ENCODE data around the gene STXBP1. TPM values are rescaled to one million over a fixed set of nuclear protein-coding genes. Genes with fewer than 3 reads are reported as not detected.

The STXBP1 gene
- total RNA-seq (2.7 TPM), polyA plus RNA-seq (10.2 TPM)
- long read RNA-seq, donor 1: 0 reads
- long read RNA-seq, donor 2: 0 reads
- long read RNA-seq, donor 3, transcript STXBP1-212 (1 exons, 2,582 nt): major isoform, 7 of 7 reads
- long read RNA-seq, donor 3, partial matches to known transcripts: 0 of 7 reads
- long read RNA-seq, donor 3, other reads (novel, unspliced or antisense): 0 of 7 reads
- long read RNA-seq, donor 4, transcript STXBP1-212 (1 exons, 2,582 nt): major isoform, 9 of 10 reads
- long read RNA-seq, donor 4, partial matches to known transcripts: 0 of 10 reads
- long read RNA-seq, donor 4, other reads (novel, unspliced or antisense): 0 of 10 reads
- long read RNA-seq, donor 5, transcript STXBP1-212 (1 exons, 2,582 nt): major isoform, 12 of 15 reads
- long read RNA-seq, donor 5, partial matches to known transcripts: 0 of 15 reads
- long read RNA-seq, donor 5, other reads (novel, unspliced or antisense): 0 of 15 reads
- long read RNA-seq, donor 6, partial matches to known transcripts: 0 of 5 reads
- long read RNA-seq, donor 6, other reads (novel, unspliced or antisense): 0 of 5 reads
- long read RNA-seq, donor 7, transcript STXBP1-212 (1 exons, 2,582 nt): major isoform, 7 of 8 reads
- long read RNA-seq, donor 7, partial matches to known transcripts: 0 of 8 reads
- long read RNA-seq, donor 7, other reads (novel, unspliced or antisense): 0 of 8 reads
- long read RNA-seq, donor 8, partial matches to known transcripts: 0 of 4 reads
- long read RNA-seq, donor 8, other reads (novel, unspliced or antisense): 0 of 4 reads
- long read RNA-seq, donor 9, partial matches to known transcripts: 0 of 1 reads
- long read RNA-seq, donor 9, other reads (novel, unspliced or antisense): 0 of 1 reads
- long read RNA-seq, donor 10, partial matches to known transcripts: 0 of 4 reads
- long read RNA-seq, donor 10, other reads (novel, unspliced or antisense): 0 of 4 reads

DNA sequence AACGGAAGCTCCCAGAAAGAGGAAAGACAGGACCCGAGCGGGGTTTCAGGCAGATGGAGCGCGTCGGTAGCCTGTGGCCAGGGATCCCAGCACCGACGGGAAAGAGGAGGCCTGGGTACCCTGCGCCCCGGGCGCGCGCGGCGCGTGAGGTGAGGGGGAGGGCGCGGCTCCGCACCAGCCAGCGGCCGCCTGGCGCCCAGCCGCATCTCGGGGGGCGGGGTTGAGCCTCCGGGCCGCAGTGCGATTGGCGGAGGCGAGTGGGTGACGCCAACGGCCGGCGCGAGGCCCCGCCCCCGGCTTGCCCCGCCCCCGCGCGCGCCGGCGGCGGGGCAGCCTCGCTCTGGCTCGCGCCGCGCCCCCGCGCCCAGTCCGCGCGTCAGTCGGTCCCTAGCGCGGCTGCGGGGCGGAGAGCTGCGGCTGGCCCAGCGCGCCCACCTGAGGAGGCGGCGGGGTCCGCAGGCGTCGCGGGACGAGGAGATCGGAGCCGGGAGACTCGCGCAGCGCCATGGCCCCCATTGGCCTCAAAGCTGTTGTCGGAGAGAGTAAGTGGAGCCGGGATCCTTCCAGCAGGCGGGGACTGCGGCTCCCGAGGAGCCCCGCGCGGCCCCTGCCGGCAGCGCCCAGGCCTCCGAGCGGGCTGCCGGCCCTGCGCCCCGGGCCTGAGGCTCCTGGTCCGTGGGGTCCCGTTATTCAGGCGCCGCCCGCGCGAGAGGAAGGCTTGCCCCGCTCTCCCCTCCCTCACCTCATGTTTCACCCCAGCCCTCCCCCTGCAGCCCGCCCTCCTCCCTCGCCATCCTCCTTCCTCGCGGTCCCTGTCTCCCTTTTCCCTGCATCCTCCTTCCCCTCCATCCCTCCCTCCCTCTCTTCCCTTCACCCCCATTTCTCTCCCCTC lies at the start of gene STXBP1:
Gene STXBP1 (plus strand): TSS at position 379 of the 892 bp plus-strand sequence. CDS start 127 bp downstream, at position 506.
- Histone ChIP-seq H3K4me3 (ENCODE audit: low read length in 2 of 2) (peak within 1 kb of the TSS; percentile 58 to 74), H3K36me3 (ENCODE audit: control insufficient read depth in 2 of 2, insufficient read depth in 2 of 2, low read length in 1 of 2) (no peaks in the 10 kb centered on the region), H3K27ac (ENCODE audit: low read depth in 1 of 2, low read length in 1 of 2) (peak within 1 kb of the TSS in 1 of 2 donors; percentile 25), H3K4me1 (ENCODE audit: control insufficient read depth in 2 of 2, insufficient read depth in 2 of 2, low read length in 2 of 2) (peaks cover 19 to 42% of the 10 kb centered on the region in 2 donors), H3K27me3 (ENCODE audit: control insufficient read depth in 2 of 2, insufficient read depth in 1 of 2, low read length in 1 of 2) (peaks cover 22 to 62% of the 10 kb centered on the region in 2 donors), H3K9me3 (ENCODE audit: control insufficient read depth in 2 of 2, insufficient read depth in 1 of 2, low read length in 1 of 2) (no peaks in the 10 kb centered on the region)
- DNase-seq (ENCODE audit: low read depth in 6 of 9, low spot score in 9 of 9): peak in 8 of 9 donors; percentile 64 to 91 (median 80)
- WGBS: under 1% methylated on average over 102 of the region's 102 CpGs

DNA sequence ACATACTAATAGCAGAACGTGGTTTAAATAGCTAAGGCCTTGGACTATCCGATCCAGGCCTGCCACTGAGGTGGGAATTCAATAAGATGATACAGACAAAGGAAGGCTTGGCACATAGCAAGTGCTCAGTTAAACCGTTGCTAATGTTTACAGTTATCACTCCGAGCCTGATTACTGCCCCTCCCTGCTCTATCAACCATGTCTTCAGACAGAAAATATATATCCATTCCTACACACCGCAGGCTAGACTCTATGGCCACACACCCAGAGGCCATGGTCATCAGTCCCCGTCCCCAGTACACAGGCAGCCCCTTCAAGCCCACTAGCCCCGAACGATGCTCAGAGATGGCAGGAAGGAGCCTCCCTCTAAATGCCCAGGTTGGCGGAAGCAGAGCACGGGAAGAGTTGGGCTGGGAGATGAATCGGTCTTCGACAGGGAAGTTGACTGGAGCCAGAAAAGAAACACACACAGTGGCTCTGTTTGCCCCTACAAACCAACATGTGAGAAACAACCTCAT lies 49.7 kb upstream of the STXBP1 start:
- 94% methylated on average over 12 of the region's 12 CpGs for WGBS
- H3K9me3 ChIP-seq (ENCODE audit: control insufficient read depth in 2 of 2, insufficient read depth in 1 of 2, low read length in 1 of 2): no peaks in the 10 kb centered on the region

DNA sequence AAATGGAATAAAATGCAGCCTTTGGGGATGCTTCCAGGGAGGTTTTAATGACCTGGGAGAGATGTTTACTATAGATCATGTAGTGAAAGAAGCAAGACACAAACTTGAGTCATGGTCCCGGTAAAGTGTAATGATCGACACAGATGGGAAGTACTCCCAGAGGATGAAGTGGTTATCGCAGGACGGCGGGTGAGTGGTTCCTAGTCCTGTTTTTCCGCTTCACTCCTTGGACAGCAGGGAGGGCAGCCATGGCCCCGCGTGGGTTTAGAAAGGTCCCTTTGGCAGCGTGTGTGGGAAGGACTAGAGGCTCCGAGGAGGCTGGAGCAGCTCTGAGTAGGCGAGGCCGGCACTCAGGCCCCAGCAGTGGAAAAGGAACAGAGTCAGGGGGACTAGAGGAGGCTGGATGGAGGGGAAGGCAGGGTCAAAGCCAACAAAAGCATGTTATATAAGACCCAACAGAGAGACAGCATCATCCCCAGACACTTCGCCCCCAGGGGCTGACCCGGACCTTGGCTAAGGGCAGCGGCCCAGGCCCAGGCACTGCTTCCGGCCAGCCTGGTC lies 49.2 kb upstream of the STXBP1 start:
- Histone ChIP-seq H3K9me3 (ENCODE audit: control insufficient read depth in 2 of 2, insufficient read depth in 1 of 2, low read length in 1 of 2) (no peaks in the 10 kb centered on the region), H3K27me3 (ENCODE audit: control insufficient read depth in 2 of 2, insufficient read depth in 1 of 2, low read length in 1 of 2) (peaks cover 0 to 12% of the 10 kb centered on the region in 2 donors), H3K27ac (ENCODE audit: low read depth in 1 of 2, low read length in 1 of 2) (no peak overlapping the region), H3K4me3 (ENCODE audit: low read length in 2 of 2) (no peak overlapping the region), H3K4me1 (ENCODE audit: control insufficient read depth in 2 of 2, insufficient read depth in 2 of 2, low read length in 2 of 2) (peaks cover 2 to 29% of the 10 kb centered on the region in 2 donors), H3K36me3 (ENCODE audit: control insufficient read depth in 2 of 2, insufficient read depth in 2 of 2, low read length in 1 of 2) (no peaks in the 10 kb centered on the region)
- 97% methylated on average over 16 of the region's 16 CpGs for whole genome bisulfite sequencing
- no peak for DNase-seq (ENCODE audit: low read depth in 6 of 9, low spot score in 9 of 9)

More for the DNA sequence above, 49.7 kb upstream of the STXBP1 start:
- no peak for DNase-seq (ENCODE audit: low read depth in 6 of 9, low spot score in 9 of 9)
- Histone ChIP-seq H3K36me3 (ENCODE audit: control insufficient read depth in 2 of 2, insufficient read depth in 2 of 2, low read length in 1 of 2) (no peaks in the 10 kb centered on the region), H3K4me3 (ENCODE audit: low read length in 2 of 2) (no peak overlapping the region), H3K4me1 (ENCODE audit: control insufficient read depth in 2 of 2, insufficient read depth in 2 of 2, low read length in 2 of 2) (peaks cover 8 to 30% of the 10 kb centered on the region in 2 donors), H3K27me3 (ENCODE audit: control insufficient read depth in 2 of 2, insufficient read depth in 1 of 2, low read length in 1 of 2) (peaks cover 0 to 6% of the 10 kb centered on the region in 2 donors), H3K27ac (ENCODE audit: low read depth in 1 of 2, low read length in 1 of 2) (peak overlapping the region in 1 of 2 donors; percentile 48)

DNA sequence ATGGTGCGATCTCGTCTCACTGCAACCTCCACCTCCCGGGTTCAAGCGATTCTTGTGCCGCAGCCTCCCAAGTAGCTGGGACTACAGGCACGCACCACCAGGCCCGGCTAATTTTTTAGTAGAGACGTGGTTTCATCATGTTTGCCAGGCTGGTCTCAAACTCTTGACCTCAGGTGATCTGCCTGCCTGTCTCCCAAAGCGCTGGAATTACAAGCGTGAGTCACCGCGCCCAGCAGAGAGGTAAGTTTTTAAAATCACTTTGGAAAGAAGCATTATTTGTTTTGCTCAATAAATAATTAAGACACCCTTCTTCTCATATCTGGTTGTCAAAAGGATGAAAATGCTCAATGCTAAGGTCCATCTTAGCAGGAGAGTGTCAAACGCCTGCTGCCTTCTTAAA lies 48.5 kb upstream of the STXBP1 start:
- DNase-seq (ENCODE audit: low read depth in 6 of 9, low spot score in 9 of 9): no peak
- 98% methylated on average over 13 of the region's 13 CpGs for WGBS
- H3K4me1 ChIP-seq (ENCODE audit: control insufficient read depth in 2 of 2, insufficient read depth in 2 of 2, low read length in 2 of 2): peaks cover 6 to 28% of the 10 kb centered on the region in 2 donors
- H3K27ac ChIP-seq (ENCODE audit: low read depth in 1 of 2, low read length in 1 of 2): no peak overlapping the region
- H3K27me3 ChIP-seq (ENCODE audit: control insufficient read depth in 2 of 2, insufficient read depth in 1 of 2, low read length in 1 of 2): peaks cover 4 to 18% of the 10 kb centered on the region in 2 donors
- no peak overlapping the region for H3K4me3 ChIP-seq (ENCODE audit: low read length in 2 of 2)
- H3K36me3 ChIP-seq (ENCODE audit: control insufficient read depth in 2 of 2, insufficient read depth in 2 of 2, low read length in 1 of 2): no peaks in the 10 kb centered on the region
- no peaks in the 10 kb centered on the region for H3K9me3 ChIP-seq (ENCODE audit: control insufficient read depth in 2 of 2, insufficient read depth in 1 of 2, low read length in 1 of 2)

DNA sequence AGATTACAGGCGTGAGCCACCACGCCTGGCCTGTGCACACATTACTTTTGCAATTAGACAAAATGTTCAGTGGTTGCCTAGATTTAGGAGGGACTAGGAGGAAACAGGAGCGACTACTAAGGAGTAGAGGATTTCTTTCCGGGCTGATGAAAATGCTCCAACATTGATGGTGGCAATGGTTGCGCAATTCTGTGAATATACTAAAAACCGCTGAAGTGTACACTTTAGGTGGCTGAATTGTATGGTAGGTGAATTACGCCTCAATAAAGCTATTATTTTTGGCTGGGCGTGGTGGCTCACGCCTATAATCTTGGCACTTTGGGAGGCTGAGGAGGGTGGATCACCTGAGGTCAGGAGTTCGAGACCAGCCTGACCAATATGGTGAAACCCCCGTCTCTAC lies 46.8 kb upstream of the STXBP1 start:
- WGBS: 99% methylated on average over 11 of the region's 11 CpGs
- Histone ChIP-seq H3K27ac (ENCODE audit: low read depth in 1 of 2, low read length in 1 of 2) (no peak overlapping the region), H3K9me3 (ENCODE audit: control insufficient read depth in 2 of 2, insufficient read depth in 1 of 2, low read length in 1 of 2) (no peaks in the 10 kb centered on the region), H3K27me3 (ENCODE audit: control insufficient read depth in 2 of 2, insufficient read depth in 1 of 2, low read length in 1 of 2) (peaks cover 6 to 22% of the 10 kb centered on the region in 2 donors), H3K36me3 (ENCODE audit: control insufficient read depth in 2 of 2, insufficient read depth in 2 of 2, low read length in 1 of 2) (no peaks in the 10 kb centered on the region), H3K4me1 (ENCODE audit: control insufficient read depth in 2 of 2, insufficient read depth in 2 of 2, low read length in 2 of 2) (peaks cover 10 to 34% of the 10 kb centered on the region in 2 donors), H3K4me3 (ENCODE audit: low read length in 2 of 2) (no peak overlapping the region)
- DNase-seq (ENCODE audit: low read depth in 6 of 9, low spot score in 9 of 9): no peak

DNA sequence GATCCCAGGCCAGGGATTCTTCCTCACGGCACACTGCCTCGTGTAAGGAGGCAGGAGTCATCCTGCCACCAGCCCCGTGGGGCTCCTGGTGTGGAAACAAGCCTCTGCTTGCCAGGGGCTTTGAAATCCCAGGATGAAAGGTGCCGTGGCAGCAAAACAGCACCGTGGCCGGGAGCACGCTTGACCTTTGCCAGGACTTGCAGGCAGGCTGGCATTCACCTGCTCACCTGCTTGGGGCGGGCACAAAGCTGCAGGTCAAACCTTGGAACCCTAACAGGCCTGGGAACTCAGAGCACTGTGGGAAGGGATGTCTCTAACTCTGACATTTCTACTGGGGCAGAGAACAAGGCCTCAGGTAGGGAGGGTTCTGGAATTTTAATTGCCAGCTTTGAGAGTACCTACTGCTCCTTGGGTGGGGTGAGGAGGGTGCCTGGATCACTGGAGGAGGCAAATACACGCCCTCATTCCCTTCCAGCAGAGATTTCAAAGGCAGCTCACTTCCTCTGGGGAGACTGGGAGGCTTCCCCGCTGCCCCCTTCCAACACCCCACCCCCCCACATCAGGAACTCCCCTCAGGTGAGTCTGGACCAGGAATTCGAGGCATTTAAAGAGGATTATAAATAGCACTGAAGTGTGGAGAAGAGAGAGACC lies 45.6 kb upstream of the STXBP1 start:
- no peaks in the 10 kb centered on the region for H3K36me3 ChIP-seq (ENCODE audit: control insufficient read depth in 2 of 2, insufficient read depth in 2 of 2, low read length in 1 of 2)
- H3K4me3 ChIP-seq (ENCODE audit: low read length in 2 of 2): no peak overlapping the region
- H3K9me3 ChIP-seq (ENCODE audit: control insufficient read depth in 2 of 2, insufficient read depth in 1 of 2, low read length in 1 of 2): no peaks in the 10 kb centered on the region
- DNase-seq (ENCODE audit: low read depth in 6 of 9, low spot score in 9 of 9): no peak
- peaks cover 13 to 39% of the 10 kb centered on the region in 2 donors for H3K4me1 ChIP-seq (ENCODE audit: control insufficient read depth in 2 of 2, insufficient read depth in 2 of 2, low read length in 2 of 2)
- H3K27me3 ChIP-seq (ENCODE audit: control insufficient read depth in 2 of 2, insufficient read depth in 1 of 2, low read length in 1 of 2): peaks cover 6 to 22% of the 10 kb centered on the region in 2 donors
- peak overlapping the region in 1 of 2 donors; percentile 56 for H3K27ac ChIP-seq (ENCODE audit: low read depth in 1 of 2, low read length in 1 of 2)
- WGBS: 89% methylated on average over 11 of the region's 11 CpGs

DNA sequence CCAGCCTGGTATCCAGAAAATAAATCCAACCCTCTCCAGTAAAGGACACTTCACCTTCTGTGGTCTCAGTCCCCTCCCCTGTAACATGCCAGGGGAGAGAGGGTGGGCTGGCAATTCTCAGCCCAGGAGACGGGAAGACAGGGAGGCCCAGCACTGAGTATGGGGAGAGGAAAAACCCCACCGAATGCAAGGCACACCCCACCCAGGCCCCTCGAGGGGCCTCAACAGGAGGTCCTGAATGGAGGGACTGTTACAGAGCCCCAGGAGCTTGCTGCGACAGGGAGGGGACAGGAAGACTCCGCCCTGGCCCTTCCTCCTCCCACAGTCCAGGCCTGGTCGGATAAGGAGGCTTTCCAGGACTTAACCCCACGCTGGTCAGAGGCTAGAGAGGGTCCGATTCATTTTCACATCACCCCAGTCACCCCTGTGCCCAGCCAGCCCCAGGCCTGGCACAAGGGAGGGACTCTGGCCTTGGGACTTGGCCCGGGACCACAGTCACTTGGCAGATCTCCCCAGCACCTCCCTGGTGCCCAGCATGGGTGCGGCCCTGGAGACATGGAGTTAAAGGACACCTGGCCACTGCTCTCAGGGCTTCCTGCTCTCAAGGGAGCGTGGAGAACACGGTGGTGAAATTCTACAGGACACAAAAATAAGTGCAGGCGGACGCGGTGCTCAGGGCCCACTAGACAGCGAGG lies 44.9 kb upstream of the STXBP1 start:
- DNase-seq (ENCODE audit: low read depth in 6 of 9, low spot score in 9 of 9): no peak
- WGBS: 79% methylated on average over 16 of the region's 16 CpGs
- peaks cover 13 to 32% of the 10 kb centered on the region in 2 donors for H3K4me1 ChIP-seq (ENCODE audit: control insufficient read depth in 2 of 2, insufficient read depth in 2 of 2, low read length in 2 of 2)

More for the DNA sequence above, 44.9 kb upstream of the STXBP1 start:
- peak overlapping the region in 1 of 2 donors; percentile 37 for H3K27ac ChIP-seq (ENCODE audit: low read depth in 1 of 2, low read length in 1 of 2)
- H3K9me3 ChIP-seq (ENCODE audit: control insufficient read depth in 2 of 2, insufficient read depth in 1 of 2, low read length in 1 of 2): no peaks in the 10 kb centered on the region
- peak overlapping the region in 1 of 2 donors; percentile 39 for H3K4me3 ChIP-seq (ENCODE audit: low read length in 2 of 2)
- H3K27me3 ChIP-seq (ENCODE audit: control insufficient read depth in 2 of 2, insufficient read depth in 1 of 2, low read length in 1 of 2): peaks cover 6 to 22% of the 10 kb centered on the region in 2 donors
- no peaks in the 10 kb centered on the region for H3K36me3 ChIP-seq (ENCODE audit: control insufficient read depth in 2 of 2, insufficient read depth in 2 of 2, low read length in 1 of 2)

Measured in thymus (tissue), 14 donors.